OCI-LY1 (cell line): Measurements from ENCODE around the gene UBR4.

Experiments
- H2AFZ ChIP-seq: fragments of 200-600 bp; sonication (generic), shearing (Covaris generic); 2 replicates; pipeline ENCODE4 v1.6.0; 2014; ENCODE audit warnings: antibody characterized with exemption, mild to moderate bottlenecking, low read length
- H3F3A ChIP-seq: fragments of 200-600 bp; sonication (generic), shearing (Covaris generic); 2 replicates; pipeline ENCODE4 v1.6.0; 2014; ENCODE audit warnings: mild to moderate bottlenecking, antibody characterized with exemption, low read length, moderate library complexity; ENCODE audit not compliant: insufficient read depth
- H3K27ac ChIP-seq: fragments of 200-600 bp; sonication (generic); 2 replicates; pipeline ENCODE4 v1.5.1; 2014; ENCODE audit warnings: low read length, mixed run types, mild to moderate bottlenecking, low read depth; ENCODE audit not compliant: poor library complexity, severe bottlenecking
- H3K27me3 ChIP-seq: fragments of 200-600 bp; sonication (generic); 2 replicates; pipeline ENCODE4 v1.6.0; 2014; ENCODE audit warnings: antibody characterized with exemption, mild to moderate bottlenecking, low read length, moderate library complexity; ENCODE audit not compliant: insufficient read depth
- H3K36me3 ChIP-seq: fragments of 200-600 bp; sonication (generic); 2 replicates; pipeline ENCODE4 v1.6.1; 2014; ENCODE audit warnings: mild to moderate bottlenecking, antibody characterized with exemption, low read length, moderate library complexity, mixed read lengths; ENCODE audit not compliant: insufficient read depth
- H3K4me1 ChIP-seq: fragments of 200-600 bp; sonication (generic); 2 replicates; pipeline ENCODE4 v1.5.1; 2014; ENCODE audit warnings: mild to moderate bottlenecking, low read length, moderate library complexity; ENCODE audit not compliant: insufficient read depth, severe bottlenecking
- H3K4me2 ChIP-seq: fragments of 200-600 bp; sonication (generic), shearing (Covaris generic); 2 replicates; pipeline ENCODE4 v1.6.1; 2014; ENCODE audit warnings: low read length
- H3K4me3 ChIP-seq: fragments of 200-600 bp; sonication (generic); 2 replicates; pipeline ENCODE4 v1.5.1; 2014; ENCODE audit warnings: low read length, low read depth, mild to moderate bottlenecking, mixed read lengths; ENCODE audit not compliant: poor library complexity, severe bottlenecking
- H3K79me2 ChIP-seq: fragments of 200-600 bp; shearing (Covaris generic); 2 replicates; pipeline ENCODE4 v1.6.1; 2016; ENCODE audit warnings: mixed run types, low read length, mixed read lengths; ENCODE audit not compliant: insufficient read depth
- H3K9ac ChIP-seq: fragments of 200-600 bp; sonication (generic), shearing (Covaris generic); 2 replicates; pipeline ENCODE4 v1.6.1; 2014; ENCODE audit warnings: mild to moderate bottlenecking, low read length, mixed read lengths
- H3K9me2 ChIP-seq: fragments of 200-600 bp; sonication (generic), shearing (Covaris generic); 2 replicates; pipeline ENCODE4 v1.6.1; 2014; ENCODE audit warnings: low read depth, mild to moderate bottlenecking, low read length, mixed read lengths
- H3K9me3 ChIP-seq: fragments of 200-600 bp; shearing (Covaris generic); 2 replicates; pipeline ENCODE4 v1.6.1; 2014; ENCODE audit warnings: low read length, mixed read lengths
- H4K20me1 ChIP-seq: fragments of 200-600 bp; sonication (generic), shearing (Covaris generic); 2 replicates; pipeline ENCODE4 v1.6.0; 2016; ENCODE audit warnings: mild to moderate bottlenecking, low read length; ENCODE audit not compliant: insufficient read depth
- EZH2 ChIP-seq: fragments of 200-600 bp; sonication (generic), shearing (Covaris generic); IDR thresholded peaks from 2 replicates; pipeline ENCODE4 v1.8.0; 2017; ENCODE audit warnings: borderline replicate concordance, mixed run types, mild to moderate bottlenecking, antibody characterized with exemption, low read length, moderate library complexity, mixed read lengths
- TF ChIP-seq, protein P1 (sequence below): fragments of 200-600 bp; sonication (generic), shearing (Covaris generic); IDR thresholded peaks from 2 replicates; pipeline ENCODE4 v1.5.1; 2017; ENCODE audit warnings: mild to moderate bottlenecking, antibody characterized with exemption, low read length, moderate library complexity, mixed read lengths

UBR4 gene

DNA sequence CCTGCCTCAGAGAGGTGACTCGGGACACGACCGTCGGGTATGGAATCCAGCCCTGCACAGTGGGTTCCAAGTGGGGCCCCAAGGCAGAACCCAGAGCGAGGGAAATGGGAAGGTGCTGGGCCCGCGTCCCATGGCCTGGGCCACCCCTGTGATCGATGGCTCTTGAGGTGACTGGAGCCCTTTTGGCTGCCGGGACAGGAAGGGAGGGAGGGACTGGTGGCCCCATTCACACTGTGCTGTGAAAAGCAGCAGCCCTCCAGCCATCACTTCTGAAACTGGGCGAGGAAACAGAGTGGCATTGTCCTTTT lies 143.2 kb downstream of the UBR4 start:
- no peaks in the 10 kb centered on the region for H3F3A ChIP-seq
- 0 out of 2 replicates have a peak, but pooled peaks cover 10% of the 10 kb centered on the region for H3K27me3 ChIP-seq
- no peak overlapping the region for H3K4me2 ChIP-seq
- no peaks in the 10 kb centered on the region for H4K20me1 ChIP-seq
- TF ChIP-seq EZH2, result no peak
- TF ChIP-seq, protein P1, sequence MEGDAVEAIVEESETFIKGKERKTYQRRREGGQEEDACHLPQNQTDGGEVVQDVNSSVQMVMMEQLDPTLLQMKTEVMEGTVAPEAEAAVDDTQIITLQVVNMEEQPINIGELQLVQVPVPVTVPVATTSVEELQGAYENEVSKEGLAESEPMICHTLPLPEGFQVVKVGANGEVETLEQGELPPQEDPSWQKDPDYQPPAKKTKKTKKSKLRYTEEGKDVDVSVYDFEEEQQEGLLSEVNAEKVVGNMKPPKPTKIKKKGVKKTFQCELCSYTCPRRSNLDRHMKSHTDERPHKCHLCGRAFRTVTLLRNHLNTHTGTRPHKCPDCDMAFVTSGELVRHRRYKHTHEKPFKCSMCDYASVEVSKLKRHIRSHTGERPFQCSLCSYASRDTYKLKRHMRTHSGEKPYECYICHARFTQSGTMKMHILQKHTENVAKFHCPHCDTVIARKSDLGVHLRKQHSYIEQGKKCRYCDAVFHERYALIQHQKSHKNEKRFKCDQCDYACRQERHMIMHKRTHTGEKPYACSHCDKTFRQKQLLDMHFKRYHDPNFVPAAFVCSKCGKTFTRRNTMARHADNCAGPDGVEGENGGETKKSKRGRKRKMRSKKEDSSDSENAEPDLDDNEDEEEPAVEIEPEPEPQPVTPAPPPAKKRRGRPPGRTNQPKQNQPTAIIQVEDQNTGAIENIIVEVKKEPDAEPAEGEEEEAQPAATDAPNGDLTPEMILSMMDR, result no peak
- no peak overlapping the region for H3K27ac ChIP-seq
- H2AFZ ChIP-seq, result no peak overlapping the region
- no peaks in the 10 kb centered on the region for H3K79me2 ChIP-seq
- no peaks in the 10 kb centered on the region for H3K9me3 ChIP-seq
- no peaks in the 10 kb centered on the region for H3K9me2 ChIP-seq
- H3K36me3 ChIP-seq, result no peaks in the 10 kb centered on the region
- H3K4me1 ChIP-seq, result no peaks in the 10 kb centered on the region
- no peak overlapping the region for H3K4me3 ChIP-seq
- no peak overlapping the region for H3K9ac ChIP-seq

DNA sequence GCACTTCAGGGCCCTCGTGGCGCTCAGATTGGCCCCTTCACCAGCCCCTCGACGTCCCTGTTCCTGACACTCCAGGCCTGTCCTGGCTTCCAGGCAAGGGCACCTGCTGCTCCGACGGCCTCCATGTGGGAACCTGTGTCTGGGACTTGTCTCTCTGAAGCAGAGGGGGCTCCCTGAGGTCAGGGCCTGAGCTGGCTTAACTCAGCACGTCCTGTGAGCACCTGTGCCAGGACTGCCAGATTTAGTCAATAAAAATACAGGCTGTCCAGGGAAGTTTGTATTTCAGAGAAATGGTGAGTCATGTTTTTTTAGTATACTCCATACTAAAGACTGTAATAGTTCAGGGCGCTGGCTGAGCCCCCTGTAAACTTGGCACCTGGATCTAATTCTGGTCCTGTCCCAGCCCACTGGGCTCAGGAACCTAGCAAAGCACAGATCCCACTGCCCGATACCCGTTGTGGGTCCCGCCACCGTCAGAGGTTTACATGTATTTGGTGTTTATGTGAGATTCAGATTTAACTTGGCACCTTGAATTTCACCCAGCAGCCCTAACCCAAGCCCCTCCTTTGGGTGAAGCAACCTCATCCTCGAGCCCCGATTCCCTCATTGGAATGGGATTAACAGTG lies 143.7 kb downstream of the UBR4 start:
- no peak overlapping the region for H3K4me3 ChIP-seq
- no peaks in the 10 kb centered on the region for H3K4me1 ChIP-seq
- no peaks in the 10 kb centered on the region for H3K36me3 ChIP-seq
- no peaks in the 10 kb centered on the region for H3K9me2 ChIP-seq
- H3K9ac ChIP-seq, result no peak overlapping the region
- H3F3A ChIP-seq, result no peaks in the 10 kb centered on the region
- no peak overlapping the region for H3K4me2 ChIP-seq
- no peaks in the 10 kb centered on the region for H3K79me2 ChIP-seq
- no peak overlapping the region for H2AFZ ChIP-seq
- H4K20me1 ChIP-seq, result no peaks in the 10 kb centered on the region
- H3K27ac ChIP-seq, result no peak overlapping the region
- TF ChIP-seq, protein P1, result no peak
- TF ChIP-seq EZH2, result no peak
- H3K27me3 ChIP-seq, result 0 out of 2 replicates have a peak, but pooled peaks cover 10% of the 10 kb centered on the region
- no peaks in the 10 kb centered on the region for H3K9me3 ChIP-seq

DNA sequence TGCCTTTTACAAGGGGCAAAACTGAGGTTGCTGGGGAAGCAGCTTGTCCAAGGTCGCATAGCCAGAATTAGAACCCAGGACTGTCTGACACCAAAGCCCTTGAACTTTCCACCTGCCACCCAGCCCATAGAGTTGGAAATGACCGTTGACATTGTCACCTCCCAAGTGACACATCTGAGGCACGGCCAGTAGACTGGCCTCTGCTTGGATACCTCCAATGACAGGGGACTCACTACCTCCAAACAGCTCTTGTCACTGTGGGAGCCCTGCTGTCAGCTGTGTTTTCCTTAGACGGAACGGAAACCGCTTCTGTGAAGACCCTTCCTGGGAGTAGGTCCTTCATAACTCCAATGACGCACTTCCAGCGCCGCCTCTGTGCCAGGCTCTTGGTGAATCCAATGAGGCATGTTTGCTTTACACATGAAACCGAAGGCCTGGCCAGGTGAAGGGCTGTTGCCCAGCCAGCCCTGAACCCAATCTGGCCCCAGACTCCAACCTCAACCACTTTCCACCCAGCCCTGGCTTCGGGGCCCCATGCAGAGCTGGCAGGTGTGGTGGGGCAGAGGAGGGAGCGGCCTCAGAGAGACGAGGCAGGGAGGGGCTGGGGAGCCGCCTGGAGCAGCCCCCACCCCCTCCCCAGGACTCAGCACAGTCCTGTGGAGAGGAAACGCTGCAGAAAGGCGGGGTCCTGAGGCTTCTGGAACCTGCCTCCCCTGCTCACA lies 144.4 kb downstream of the UBR4 start:
- no peak overlapping the region for H3K9ac ChIP-seq
- no peaks in the 10 kb centered on the region for H3F3A ChIP-seq
- H3K79me2 ChIP-seq, result no peaks in the 10 kb centered on the region
- no peaks in the 10 kb centered on the region for H3K36me3 ChIP-seq
- H3K27me3 ChIP-seq, result 0 out of 2 replicates have a peak, but pooled peaks cover 10% of the 10 kb centered on the region
- H3K9me2 ChIP-seq, result no peaks in the 10 kb centered on the region
- no peak overlapping the region for H3K4me2 ChIP-seq
- no peaks in the 10 kb centered on the region for H3K9me3 ChIP-seq
- no peak for TF ChIP-seq EZH2
- H3K4me3 ChIP-seq, result no peak overlapping the region
- H4K20me1 ChIP-seq, result no peaks in the 10 kb centered on the region
- H2AFZ ChIP-seq, result no peak overlapping the region
- no peaks in the 10 kb centered on the region for H3K4me1 ChIP-seq
- no peak overlapping the region for H3K27ac ChIP-seq
